ENCODE data around the gene HHATL.

DNA sequence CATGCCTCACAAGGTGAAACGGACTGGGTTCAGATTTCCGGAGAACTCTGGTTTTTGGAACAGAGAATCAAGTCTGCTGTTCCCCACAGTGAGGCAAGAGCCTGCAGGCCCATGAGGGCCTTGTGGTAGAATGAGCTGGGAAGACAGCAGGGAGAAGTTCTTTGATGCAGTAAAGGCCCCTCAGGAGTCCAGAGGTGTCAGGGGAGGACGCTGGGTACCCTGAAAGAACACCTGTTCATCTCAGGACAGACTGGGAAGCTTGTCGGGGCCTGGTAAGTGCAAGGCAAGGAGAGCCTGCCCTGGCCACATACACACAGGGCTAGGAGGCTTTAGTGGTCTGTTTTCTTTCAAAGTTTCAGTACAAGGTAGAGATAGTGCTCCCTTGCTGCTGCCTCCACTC lies 52.8 kb downstream of the HHATL start:
- TF ChIP-seq, protein P1, sequence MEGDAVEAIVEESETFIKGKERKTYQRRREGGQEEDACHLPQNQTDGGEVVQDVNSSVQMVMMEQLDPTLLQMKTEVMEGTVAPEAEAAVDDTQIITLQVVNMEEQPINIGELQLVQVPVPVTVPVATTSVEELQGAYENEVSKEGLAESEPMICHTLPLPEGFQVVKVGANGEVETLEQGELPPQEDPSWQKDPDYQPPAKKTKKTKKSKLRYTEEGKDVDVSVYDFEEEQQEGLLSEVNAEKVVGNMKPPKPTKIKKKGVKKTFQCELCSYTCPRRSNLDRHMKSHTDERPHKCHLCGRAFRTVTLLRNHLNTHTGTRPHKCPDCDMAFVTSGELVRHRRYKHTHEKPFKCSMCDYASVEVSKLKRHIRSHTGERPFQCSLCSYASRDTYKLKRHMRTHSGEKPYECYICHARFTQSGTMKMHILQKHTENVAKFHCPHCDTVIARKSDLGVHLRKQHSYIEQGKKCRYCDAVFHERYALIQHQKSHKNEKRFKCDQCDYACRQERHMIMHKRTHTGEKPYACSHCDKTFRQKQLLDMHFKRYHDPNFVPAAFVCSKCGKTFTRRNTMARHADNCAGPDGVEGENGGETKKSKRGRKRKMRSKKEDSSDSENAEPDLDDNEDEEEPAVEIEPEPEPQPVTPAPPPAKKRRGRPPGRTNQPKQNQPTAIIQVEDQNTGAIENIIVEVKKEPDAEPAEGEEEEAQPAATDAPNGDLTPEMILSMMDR (IDR thresholded peaks at IDR 0.05; ENCODE audit: low read length) = no peak
- TF ChIP-seq EZH2phosphoT487 (IDR thresholded peaks at IDR 0.05; ENCODE audit: low read length) = no peak
